AG04449 (cell line): ENCODE results near the gene IRF8.

ENCODE experiments used
- CTCF ChIA-PET: fragments of 350-600 bp; formaldehyde crosslinking; extraction: SDS; loops from one replicate; lab custom pipeline; 2021; ENCODE audit warnings: antibody characterized with exemption; lab: Yijun Ruan, JAX
- POLR2A ChIA-PET: fragments of 400-600, 350-600 bp; formaldehyde crosslinking; extraction: SDS; loops from one replicate; lab custom pipeline; 2020; ENCODE audit warnings: antibody characterized with exemption, inconsistent platforms; lab: Yijun Ruan, JAX
- DNase-seq: peaks from one replicate; pipeline ENCODE4 v3.0.0-alpha.2; 2010; ENCODE audit warnings: low read depth, low spot score
- H3K4me3 ChIP-seq: 2 replicates; pipeline ENCODE4 v1.5.1; 2011; ENCODE audit warnings: low read depth, mild to moderate bottlenecking, control low read depth, low read length
- TF ChIP-seq, protein P1 (sequence below): IDR thresholded peaks from one replicate; pipeline ENCODE4 v1.5.1; 2011; ENCODE audit warnings: mild to moderate bottlenecking, moderate library complexity, low read length, control low read depth, inconsistent platforms; ENCODE audit not compliant: insufficient read depth; ENCODE audit errors: missing control alignments

IRF8 gene

DNA sequence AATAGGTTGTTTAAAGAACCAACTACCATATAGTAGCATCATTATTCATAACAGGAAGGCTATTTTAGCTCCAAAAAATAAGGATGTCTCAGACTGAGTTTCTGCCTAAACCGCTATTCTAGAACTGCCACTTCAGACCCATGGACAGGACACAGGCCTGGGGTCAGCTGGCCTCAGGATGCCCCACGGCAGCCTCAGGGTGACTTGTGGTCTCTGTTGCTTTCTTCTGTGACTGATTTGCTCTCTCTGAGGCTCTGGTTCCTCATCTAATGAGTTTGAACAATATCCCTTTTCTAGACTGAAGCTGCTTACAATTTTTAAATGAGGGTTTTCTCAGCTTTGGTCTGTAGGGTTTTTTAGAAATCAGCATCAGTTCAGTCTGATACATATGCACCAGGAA, 31.8 kb upstream of the IRF8 start:
- ChIA-PET POLR2A (no interaction called here), CTCF (interaction anchor here (1.0 to 1.2 kb wide), 3 partner anchors 46 to 149 kb away, joined by 3 read pairs; no protein-coding TSS in a partner anchor)
- TF ChIP-seq, protein P1, sequence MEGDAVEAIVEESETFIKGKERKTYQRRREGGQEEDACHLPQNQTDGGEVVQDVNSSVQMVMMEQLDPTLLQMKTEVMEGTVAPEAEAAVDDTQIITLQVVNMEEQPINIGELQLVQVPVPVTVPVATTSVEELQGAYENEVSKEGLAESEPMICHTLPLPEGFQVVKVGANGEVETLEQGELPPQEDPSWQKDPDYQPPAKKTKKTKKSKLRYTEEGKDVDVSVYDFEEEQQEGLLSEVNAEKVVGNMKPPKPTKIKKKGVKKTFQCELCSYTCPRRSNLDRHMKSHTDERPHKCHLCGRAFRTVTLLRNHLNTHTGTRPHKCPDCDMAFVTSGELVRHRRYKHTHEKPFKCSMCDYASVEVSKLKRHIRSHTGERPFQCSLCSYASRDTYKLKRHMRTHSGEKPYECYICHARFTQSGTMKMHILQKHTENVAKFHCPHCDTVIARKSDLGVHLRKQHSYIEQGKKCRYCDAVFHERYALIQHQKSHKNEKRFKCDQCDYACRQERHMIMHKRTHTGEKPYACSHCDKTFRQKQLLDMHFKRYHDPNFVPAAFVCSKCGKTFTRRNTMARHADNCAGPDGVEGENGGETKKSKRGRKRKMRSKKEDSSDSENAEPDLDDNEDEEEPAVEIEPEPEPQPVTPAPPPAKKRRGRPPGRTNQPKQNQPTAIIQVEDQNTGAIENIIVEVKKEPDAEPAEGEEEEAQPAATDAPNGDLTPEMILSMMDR: no peak
- no peak for DNase-seq
- no peak overlapping the region for H3K4me3 ChIP-seq

DNA sequence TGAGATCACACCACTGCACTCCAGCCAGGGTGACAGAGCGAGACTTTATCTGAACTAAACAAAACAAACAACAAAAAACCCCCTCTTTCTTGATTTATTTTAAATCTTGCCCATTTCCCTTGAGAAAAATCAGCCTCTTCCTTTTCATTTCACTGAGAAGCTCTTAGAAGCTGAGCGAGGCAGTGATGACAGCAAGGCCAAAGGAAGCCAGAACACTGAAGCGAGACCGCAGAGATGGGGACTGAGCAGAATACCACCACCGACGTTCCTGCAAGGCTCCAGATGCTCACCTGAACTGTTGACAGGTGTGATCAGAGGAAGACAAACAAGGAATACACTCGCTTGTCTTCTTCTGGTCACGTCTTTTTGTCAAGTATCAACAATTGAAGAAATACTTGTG, 30.5 kb upstream of the IRF8 start:
- CTCF ChIA-PET: no interaction called here
- no peak for DNase-seq
- H3K4me3 ChIP-seq: no peak overlapping the region
- POLR2A ChIA-PET: no interaction called here
- TF ChIP-seq, protein P1: no peak

DNA sequence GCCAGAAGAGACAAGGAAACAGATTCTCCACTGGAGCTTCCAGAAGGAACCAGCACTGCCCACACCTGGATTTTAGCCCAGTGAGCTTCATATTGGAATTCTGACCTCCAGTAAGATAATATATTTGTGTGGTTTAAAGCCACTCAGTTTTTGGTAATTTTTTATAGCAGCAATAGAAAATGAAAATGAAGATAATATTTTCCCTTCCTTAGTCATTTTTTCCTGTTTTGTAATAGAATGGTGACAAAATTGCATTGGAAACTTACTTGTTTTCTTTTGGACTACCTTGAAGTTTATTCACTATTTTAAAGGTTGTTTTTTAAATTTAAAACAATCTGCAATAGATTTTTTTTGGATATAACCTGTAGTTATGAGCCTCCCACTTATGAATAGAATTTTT, 29.8 kb upstream of the IRF8 start:
- POLR2A ChIA-PET: no interaction called here
- CTCF ChIA-PET: no interaction called here
- DNase-seq: no peak
- no peak overlapping the region for H3K4me3 ChIP-seq
- TF ChIP-seq, protein P1: no peak

DNA sequence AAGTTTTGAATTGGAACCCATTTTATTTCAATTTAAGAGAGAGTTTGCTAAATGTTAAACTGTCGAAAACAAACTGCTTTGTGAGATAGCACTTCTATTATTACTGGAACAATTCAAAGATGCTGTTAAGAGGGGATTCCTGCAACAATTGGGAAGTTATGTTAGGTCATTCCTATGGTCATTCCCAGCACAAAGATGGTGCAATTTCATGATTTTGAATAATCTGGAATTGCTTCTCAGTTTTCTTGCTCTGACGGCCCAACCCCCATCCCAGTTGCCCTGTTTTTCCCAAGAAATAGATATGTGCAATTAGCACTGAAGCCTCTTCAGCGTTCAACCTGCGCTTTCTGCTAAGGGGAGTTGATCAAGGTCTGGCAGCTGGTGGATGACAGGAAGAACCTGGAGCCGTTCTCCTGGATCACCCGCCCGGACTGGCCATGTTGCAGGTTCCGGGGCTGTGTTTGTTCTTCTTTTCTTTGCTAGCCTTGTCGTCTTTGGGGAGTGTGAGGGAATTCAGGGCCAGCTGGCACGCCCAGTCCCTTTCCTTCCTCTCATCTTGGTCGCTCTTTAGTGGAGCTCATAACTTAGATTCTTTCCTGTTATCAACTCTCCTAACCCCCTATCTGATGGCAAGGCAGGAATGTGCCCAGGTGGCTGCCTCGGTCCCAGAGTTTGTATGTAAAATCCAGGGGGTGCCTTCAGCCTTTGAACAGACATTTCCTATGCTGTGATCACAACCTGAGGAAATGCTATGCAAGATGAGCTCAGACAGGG, 29.0 kb upstream of the IRF8 start:
- TF ChIP-seq, protein P1: no peak
- DNase-seq: no peak
- POLR2A ChIA-PET: no interaction called here
- no peak overlapping the region for H3K4me3 ChIP-seq
- CTCF ChIA-PET: no interaction called here

DNA sequence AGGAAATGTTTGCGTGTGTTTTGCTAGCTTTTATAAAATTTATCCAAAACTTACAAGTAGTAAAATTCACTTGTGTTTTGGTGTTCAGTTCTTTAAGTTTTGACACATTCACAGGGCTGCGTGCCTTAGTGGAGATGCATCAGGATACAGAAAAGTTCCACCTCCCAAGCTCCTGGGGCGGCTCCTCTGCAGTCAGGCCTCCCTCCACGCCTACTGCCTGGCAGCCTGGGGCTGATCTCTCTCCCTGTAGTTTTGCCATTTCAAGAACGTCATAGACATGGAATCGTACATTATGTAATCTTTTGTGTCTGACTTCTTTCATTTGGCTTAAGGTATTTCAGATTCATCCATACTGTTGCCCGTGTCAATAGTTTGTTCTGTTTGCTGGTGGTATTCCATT, 27.2 kb upstream of the IRF8 start:
- DNase-seq: no peak
- ChIA-PET POLR2A (no interaction called here), CTCF (no interaction called here)
- TF ChIP-seq, protein P1: no peak
- H3K4me3 ChIP-seq: no peak overlapping the region

DNA sequence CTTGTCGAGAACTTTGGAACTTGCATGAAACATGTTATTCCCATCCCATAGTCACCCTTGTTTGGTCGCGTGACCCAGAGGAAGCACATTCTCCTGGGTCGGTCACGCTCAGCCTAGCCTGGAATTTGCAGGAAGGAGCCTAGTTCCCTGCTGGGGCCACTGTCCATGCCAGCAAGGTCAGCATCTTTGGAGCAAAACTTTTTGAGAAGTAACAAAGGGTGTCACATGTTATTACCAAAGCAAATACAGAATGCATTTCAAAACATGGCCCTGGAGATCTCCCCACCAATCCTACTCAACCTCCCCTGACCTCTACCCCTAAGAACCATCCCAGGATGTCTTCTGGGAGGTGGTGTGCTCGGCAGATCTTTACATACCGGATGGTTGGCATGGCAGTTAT, 26.2 kb upstream of the IRF8 start:
- H3K4me3 ChIP-seq: no peak overlapping the region
- no peak for DNase-seq
- CTCF ChIA-PET: no interaction called here
- TF ChIP-seq, protein P1: no peak
- POLR2A ChIA-PET: no interaction called here
